Urinary bladder (tissue), 4 donors: ENCODE data around the gene OR6B2. TPM values are rescaled to one million over a fixed set of nuclear protein-coding genes. Genes with fewer than 3 reads are reported as not detected.

Experiments used
- DNase-seq: peaks from one replicate; pipeline ENCODE4 v3.0.0-alpha.2; 2015; ENCODE audit errors: extremely low spot score
- H3K27ac ChIP-seq: one replicate; pipeline ENCODE4 v1.5.1; 2013; ENCODE audit warnings: low read depth, mild to moderate bottlenecking, moderate library complexity
- H3K36me3 ChIP-seq: one replicate; pipeline ENCODE4 v1.6.1; 2013; ENCODE audit warnings: mild to moderate bottlenecking, moderate library complexity; ENCODE audit not compliant: insufficient read depth
- H3K4me1 ChIP-seq: one replicate; pipeline ENCODE4 v1.6.1; 2013; ENCODE audit warnings: mild to moderate bottlenecking, moderate library complexity; ENCODE audit not compliant: insufficient read depth
- H3K4me3 ChIP-seq: one replicate; pipeline ENCODE4 v1.5.1; 2013; ENCODE audit warnings: low read depth, low read length
- WGBS: extraction: QIAGEN DNeasy Blood & Tissue Kit; methylation state at CpG from one replicate; pipeline ENCODE4 v1.1.7; 2013; 5-methylcytosine and 5-hydroxymethylcytosine counted together
- polyA plus RNA-seq: library from polyadenylated mRNA; stranded (reverse); fragments of 200-250 nt; gene quantifications from one replicate; pipeline ENCODE4 v1.2.3, GENCODE V29; 2013
- total RNA-seq: library from RNA; depleted of rRNA; stranded (reverse); fragments of >200 nt; gene quantifications from one replicate; pipeline ENCODE4 v1.2.3, GENCODE V29; 2014
- donor health status: healthy with polysubstance abuse.
- donor health status: healthy.

OR6B2 gene
- not detected for total RNA-seq
- polyA plus RNA-seq = not detected

- Histone ChIP-seq H3K4me1 (no peaks in the 10 kb centered on the region), H3K36me3 (no peaks in the 10 kb centered on the region), H3K27ac (no peak within 1 kb of the TSS), H3K4me3 (no peak within 1 kb of the TSS)
- 71% methylated on average over 6 of the region's 6 CpGs for WGBS
- no peak for DNase-seq
These were observed at the start of gene OR6B2 for GRCh38 chr2:240030379-240031094. Gene OR6B2 (minus strand): TSS chr2:240030429. CDS start chr2:240030429, 0 bp downstream.

- no peaks in the 10 kb centered on the region for H3K4me1 ChIP-seq
- no peaks in the 10 kb centered on the region for H3K36me3 ChIP-seq
- WGBS = 57% methylated on average over 2 of the region's 2 CpGs
These were observed 48.4 kb upstream of the OR6B2 start for GRCh38 chr2:240078631-240079030.

GRCh38 chr2:240077442-240077841 lies 47.2 kb upstream of the OR6B2 start:
- Histone ChIP-seq H3K27ac (no peak overlapping the region), H3K4me1 (no peaks in the 10 kb centered on the region), H3K4me3 (no peak overlapping the region), H3K36me3 (no peaks in the 10 kb centered on the region)
- no peak for DNase-seq

More at GRCh38 chr2:240078631-240079030, 48.4 kb upstream of the OR6B2 start:
- H3K27ac ChIP-seq = no peak overlapping the region
- DNase-seq = no peak
- no peak overlapping the region for H3K4me3 ChIP-seq

GRCh38 chr2:240074545-240074944 lies 44.3 kb upstream of the OR6B2 start:
- no peak for DNase-seq
- no peaks in the 10 kb centered on the region for H3K4me1 ChIP-seq
- H3K36me3 ChIP-seq = no peaks in the 10 kb centered on the region
- WGBS = 64% methylated on average over 5 of the region's 5 CpGs
- no peak overlapping the region for H3K4me3 ChIP-seq
- H3K27ac ChIP-seq = no peak overlapping the region

- H3K4me3 ChIP-seq = no peak overlapping the region
- no peak for DNase-seq
- 90% methylated on average over 3 of the region's 3 CpGs for WGBS
- H3K36me3 ChIP-seq = no peaks in the 10 kb centered on the region
- no peaks in the 10 kb centered on the region for H3K4me1 ChIP-seq
- no peak overlapping the region for H3K27ac ChIP-seq
These were observed 40.7 kb upstream of the OR6B2 start for GRCh38 chr2:240070907-240071306.

GRCh38 chr2:240069829-240070228 lies 39.6 kb upstream of the OR6B2 start:
- Histone ChIP-seq H3K4me1 (no peaks in the 10 kb centered on the region), H3K4me3 (no peak overlapping the region), H3K36me3 (no peaks in the 10 kb centered on the region), H3K27ac (no peak overlapping the region)
- no peak for DNase-seq
- 74% methylated on average over 1 of the region's 1 CpG for WGBS

GRCh38 chr2:240068193-240068592 lies 38.0 kb upstream of the OR6B2 start:
- H3K27ac ChIP-seq = no peak overlapping the region

GRCh38 chr2:240066489-240066888 lies 36.3 kb upstream of the OR6B2 start:
- 62% methylated on average over 5 of the region's 5 CpGs for WGBS
- no peak for DNase-seq
- Histone ChIP-seq H3K36me3 (no peaks in the 10 kb centered on the region), H3K4me3 (no peak overlapping the region), H3K4me1 (no peaks in the 10 kb centered on the region), H3K27ac (no peak overlapping the region)

More at GRCh38 chr2:240068193-240068592, 38.0 kb upstream of the OR6B2 start:
- DNase-seq = no peak
- no peak overlapping the region for H3K4me3 ChIP-seq
- H3K4me1 ChIP-seq = no peaks in the 10 kb centered on the region
- no peaks in the 10 kb centered on the region for H3K36me3 ChIP-seq
- 93% methylated on average over 1 of the region's 1 CpG for WGBS

GRCh38 chr2:240064898-240065297 lies 34.7 kb upstream of the OR6B2 start:
- no peak overlapping the region for H3K27ac ChIP-seq
- no peak overlapping the region for H3K4me3 ChIP-seq
- no peak for DNase-seq
- H3K36me3 ChIP-seq = no peaks in the 10 kb centered on the region
- no peaks in the 10 kb centered on the region for H3K4me1 ChIP-seq
- WGBS = 86% methylated on average over 4 of the region's 4 CpGs

- Histone ChIP-seq H3K4me3 (no peak overlapping the region), H3K4me1 (no peaks in the 10 kb centered on the region), H3K27ac (no peak overlapping the region), H3K36me3 (no peaks in the 10 kb centered on the region)
- 44% methylated on average over 4 of the region's 4 CpGs for WGBS
- peak; percentile 6 for DNase-seq
These were observed 30.9 kb upstream of the OR6B2 start for GRCh38 chr2:240060977-240061591.

GRCh38 chr2:240056678-240057077 lies 26.4 kb upstream of the OR6B2 start:
- H3K4me1 ChIP-seq = no peaks in the 10 kb centered on the region
- H3K36me3 ChIP-seq = no peaks in the 10 kb centered on the region
- no peak overlapping the region for H3K27ac ChIP-seq
- DNase-seq = no peak
- no peak overlapping the region for H3K4me3 ChIP-seq
- WGBS = 82% methylated on average over 11 of the region's 11 CpGs

GRCh38 chr2:240055177-240055917 lies 25.1 kb upstream of the OR6B2 start:
- Histone ChIP-seq H3K27ac (no peak overlapping the region), H3K4me3 (no peak overlapping the region), H3K4me1 (no peaks in the 10 kb centered on the region), H3K36me3 (no peaks in the 10 kb centered on the region)
- WGBS = 46% methylated on average over 13 of the region's 13 CpGs
- DNase-seq = no peak

- Histone ChIP-seq H3K27ac (no peak within 1 kb of the TSS), H3K4me3 (no peak within 1 kb of the TSS), H3K4me1 (no peaks in the 10 kb centered on the region), H3K36me3 (no peaks in the 10 kb centered on the region)
- DNase-seq = no peak
- 49% methylated on average over 28 of the region's 28 CpGs for WGBS
These were observed 23.2 kb upstream of the OR6B2 start, which contains the start of gene OR6B3 for GRCh38 chr2:240053173-240054155. Gene OR6B3 (minus strand): TSS chr2:240053521.
